Lung microvascular endothelial cell (primary cell): ENCODE data around the gene SMIM7. TPM values are rescaled to one million over a fixed set of nuclear protein-coding genes. Genes with fewer than 3 reads are reported as not detected.
A peak's percentile ranks its signal among the peaks of the same experiment; 100 is the strongest.
"Not testable (repeated sequence)": the region's sequence is repeated elsewhere in the genome, so short reads cannot be mapped to it uniquely, and the experiment has no call there.

Experiments
- DNase-seq, 2 donors: peaks; one replicate each; pipeline versions ENCODE4 v3.0.0 to v3.0.0-alpha.2; 2010; ENCODE audit warnings: low read depth in 2 of 2
- total RNA-seq: library from RNA; depleted of rRNA; stranded (reverse); fragments of >200 nt; gene quantifications from 2 replicates; pipeline ENCODE4 v1.2.1, GENCODE V29; 2014

The SMIM7 gene
- 32.7 and 47.0 TPM in 2 replicates for total RNA-seq

- peak; percentile 99 for DNase-seq
These were observed at the start of gene SMIM7 for GRCh38 chr19:16659832-16660708. Gene SMIM7 (minus strand): TSS chr19:16660144. CDS start chr19:16660110, 34 bp downstream.

- DNase-seq: no peak
These were observed 43.7 kb upstream of the SMIM7 start for GRCh38 chr19:16703677-16704076.

- peak in 1 of 2 donors; percentile 82 for DNase-seq
These were observed 42.2 kb upstream of the SMIM7 start for GRCh38 chr19:16702123-16702522.

DNA sequence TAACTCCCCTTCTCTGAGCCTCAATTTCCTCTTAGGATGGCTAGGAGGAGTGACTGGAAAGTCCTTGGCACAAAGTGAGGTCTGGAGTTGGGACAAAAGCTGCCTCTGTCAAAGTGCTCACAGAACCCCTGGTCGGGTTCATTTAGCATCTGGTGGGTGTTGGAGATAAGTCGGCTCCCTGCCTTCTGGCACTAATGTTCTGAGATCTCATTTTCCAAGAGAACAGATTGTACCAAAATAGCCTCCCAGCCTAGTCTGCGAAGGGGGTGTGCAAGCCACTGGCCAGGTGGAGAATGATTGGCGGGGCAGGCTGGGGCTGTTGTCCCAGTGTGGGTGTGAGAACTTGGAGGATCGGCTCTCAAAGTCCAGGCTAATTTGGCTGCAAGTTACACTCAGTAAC lies 39.0 kb upstream of the SMIM7 start:
- no peak for DNase-seq

- no peak for DNase-seq
These were observed 28.1 kb upstream of the SMIM7 start for GRCh38 chr19:16688084-16688483.

- no peak for DNase-seq
These were observed 24.3 kb upstream of the SMIM7 start for GRCh38 chr19:16684216-16684615.

DNA sequence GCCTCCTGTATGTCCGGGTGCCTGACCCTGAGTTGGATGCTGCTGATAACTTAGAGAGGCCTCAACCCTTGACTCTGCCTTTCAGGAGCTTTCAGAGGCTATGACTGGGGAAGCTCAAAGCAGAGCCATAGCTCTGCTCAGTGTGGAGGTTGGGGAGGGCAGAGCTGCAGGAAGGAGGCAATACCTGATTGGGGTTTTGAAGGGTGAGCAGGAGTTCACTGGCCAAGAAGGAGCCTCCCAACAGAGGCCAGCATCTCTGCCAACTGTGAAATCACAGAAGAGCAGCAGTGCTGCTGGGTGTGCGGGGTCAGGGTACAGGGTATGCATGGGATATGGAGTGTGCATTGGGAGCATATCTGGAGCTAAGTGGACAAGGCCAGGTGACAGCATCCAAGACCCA lies 22.6 kb upstream of the SMIM7 start:
- DNase-seq: no peak

DNA sequence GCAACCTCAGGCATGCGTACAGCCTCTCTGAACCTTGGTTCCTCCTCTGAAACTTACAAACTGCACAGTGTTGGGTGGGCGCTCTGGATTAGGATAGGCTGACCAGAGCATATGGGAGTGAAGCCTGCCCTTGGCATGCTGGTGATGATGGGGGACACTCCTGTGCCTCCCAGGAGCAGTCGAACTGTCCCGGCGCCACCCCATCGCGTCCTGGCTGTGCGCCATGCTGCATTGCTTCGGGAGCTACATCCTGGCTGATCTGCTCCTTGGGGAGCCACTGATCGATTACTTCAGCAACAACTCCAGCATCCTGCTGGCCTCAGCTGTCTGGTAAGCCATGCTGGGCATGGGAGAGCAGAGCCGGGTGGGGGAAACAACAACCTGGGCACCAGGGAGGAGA lies 19.9 kb upstream of the SMIM7 start:
- no peak for DNase-seq

- DNase-seq: no peak
These were observed 18.6 kb upstream of the SMIM7 start for GRCh38 chr19:16678498-16678897.

- DNase-seq: no peak
These were observed 17.1 kb upstream of the SMIM7 start for GRCh38 chr19:16677055-16677454.

- no peak for DNase-seq
These were observed 16.3 kb upstream of the SMIM7 start for GRCh38 chr19:16676101-16676798.

DNA sequence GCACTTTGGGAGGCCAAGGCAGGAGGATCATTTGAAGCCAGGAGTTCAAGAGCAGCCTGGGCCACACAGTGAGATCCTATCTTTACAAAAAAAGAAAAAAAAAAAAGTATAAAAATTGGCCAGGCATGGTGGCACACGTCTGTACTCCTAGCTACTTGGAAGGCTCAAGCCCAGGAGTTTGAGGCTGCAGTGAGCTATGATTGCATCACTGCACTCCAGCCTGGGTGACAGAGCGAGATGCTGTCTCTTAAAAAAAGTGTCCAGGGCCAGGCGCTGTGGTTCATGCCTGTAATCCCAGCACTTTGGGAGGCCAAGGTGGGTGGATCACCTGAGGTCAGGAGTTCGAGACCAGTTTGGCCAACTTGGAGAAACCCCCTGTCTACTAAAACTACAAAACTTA lies 13.9 kb upstream of the SMIM7 start:
- DNase-seq: not testable (repeated sequence)

GRCh38 chr19:16673231-16673630 lies 13.3 kb upstream of the SMIM7 start:
- DNase-seq: no peak

GRCh38 chr19:16671652-16672274 lies 11.8 kb upstream of the SMIM7 start:
- DNase-seq: no peak

DNA sequence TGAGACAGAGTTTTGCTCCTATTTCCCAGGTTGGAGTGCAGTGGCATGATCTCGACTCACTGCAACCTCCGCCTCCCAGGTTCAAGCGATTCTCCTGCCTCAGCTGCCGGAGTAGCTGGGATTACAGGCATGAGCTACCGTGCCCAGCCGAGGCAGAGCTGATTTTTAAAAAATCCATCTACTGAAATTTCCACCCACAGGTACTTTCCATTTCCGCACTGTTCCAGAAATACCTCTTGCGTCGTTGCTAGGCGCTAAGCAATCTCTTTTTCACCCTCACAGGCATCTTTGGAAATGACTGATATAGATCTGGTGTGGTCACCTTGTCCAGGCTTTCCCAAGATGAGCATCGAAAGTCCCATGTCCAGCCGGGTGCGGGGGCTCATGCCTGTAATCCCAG lies 10.3 kb upstream of the SMIM7 start:
- no peak for DNase-seq

- DNase-seq: not testable (repeated sequence)
These were observed 8.8 kb upstream of the SMIM7 start for GRCh38 chr19:16668702-16669101.

DNA sequence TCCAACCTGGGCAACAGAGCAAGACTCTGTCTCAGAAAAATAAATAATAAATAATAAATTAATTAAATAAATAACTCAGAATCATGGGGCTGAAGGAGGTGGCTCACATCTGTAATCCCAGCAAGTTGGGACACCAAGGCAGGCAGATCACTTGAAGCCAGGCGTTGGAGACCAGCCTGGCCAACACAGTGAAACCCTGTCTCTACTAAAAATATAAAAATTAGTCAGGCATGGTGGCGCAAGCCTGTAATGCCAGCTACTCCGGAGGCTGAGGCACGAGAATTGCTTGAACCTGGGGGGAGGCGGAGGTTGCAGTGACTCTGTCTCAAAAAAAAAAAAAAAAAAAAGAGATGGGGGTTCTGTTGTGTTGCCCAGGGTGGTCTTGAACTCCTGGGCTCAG lies 8.2 kb upstream of the SMIM7 start:
- no peak for DNase-seq

- DNase-seq: no peak
These were observed 1.6 kb upstream of the SMIM7 start for GRCh38 chr19:16661480-16662034.

GRCh38 chr19:16660763-16661479 lies 977 bp upstream of the SMIM7 start, which contains the start of gene TMEM38A:
Gene TMEM38A (plus strand): TSS chr19:16661139. CDS start chr19:16661218, 79 bp downstream.
- peak in 1 of 2 donors; percentile 13 for DNase-seq

- no peak for DNase-seq
These were observed 496 bp downstream of the SMIM7 start for GRCh38 chr19:16659464-16659831.

DNA sequence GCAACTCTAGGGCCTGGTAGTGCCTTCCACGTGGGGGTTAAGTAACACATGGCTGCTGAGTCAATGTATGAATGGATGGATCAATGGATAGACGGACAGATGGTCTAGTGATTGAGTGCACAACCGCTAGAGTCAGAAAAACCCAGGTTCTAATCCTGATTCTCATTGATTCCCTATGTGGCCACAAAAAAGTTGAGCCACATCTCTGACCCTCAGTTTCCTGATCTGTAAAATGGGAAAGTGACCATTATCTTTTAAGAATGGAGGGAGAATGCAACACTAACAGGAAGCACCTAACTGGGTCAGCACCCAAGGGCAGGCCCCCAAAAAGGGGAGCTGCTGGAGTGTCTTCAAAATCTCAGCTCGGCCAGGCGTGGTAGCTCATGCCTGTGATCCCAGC lies 2.6 kb downstream of the SMIM7 start:
- no peak for DNase-seq
